Ovary (tissue), 3 donors: ENCODE results near the gene FLNC.

Source experiments
- EP300 ChIP-seq: sonication (generic); formaldehyde crosslinking; IDR thresholded peaks from one replicate; pipeline ENCODE4 v1.6.1; 2017; ENCODE audit warnings: antibody characterized with exemption
- POLR2A ChIP-seq: fragments of 450-650 bp; IDR thresholded peaks from one replicate; pipeline ENCODE4 v1.6.1; 2017; ENCODE audit warnings: antibody characterized with exemption, mild to moderate bottlenecking, moderate library complexity
- TF ChIP-seq, protein P1 (sequence below), 3 donors: fragments of 450-650 bp in 2 of 3; fragments of 200-600 bp in 1 of 3; IDR thresholded peaks; one replicate each; pipeline versions ENCODE4 v1.5.1 to v1.8.0; 2016 to 2022; ENCODE audit warnings: antibody characterized with exemption in 3 of 3, mild to moderate bottlenecking in 1 of 3
- donor health status: DM: no; HTN: no; CAD: no.

DNA sequence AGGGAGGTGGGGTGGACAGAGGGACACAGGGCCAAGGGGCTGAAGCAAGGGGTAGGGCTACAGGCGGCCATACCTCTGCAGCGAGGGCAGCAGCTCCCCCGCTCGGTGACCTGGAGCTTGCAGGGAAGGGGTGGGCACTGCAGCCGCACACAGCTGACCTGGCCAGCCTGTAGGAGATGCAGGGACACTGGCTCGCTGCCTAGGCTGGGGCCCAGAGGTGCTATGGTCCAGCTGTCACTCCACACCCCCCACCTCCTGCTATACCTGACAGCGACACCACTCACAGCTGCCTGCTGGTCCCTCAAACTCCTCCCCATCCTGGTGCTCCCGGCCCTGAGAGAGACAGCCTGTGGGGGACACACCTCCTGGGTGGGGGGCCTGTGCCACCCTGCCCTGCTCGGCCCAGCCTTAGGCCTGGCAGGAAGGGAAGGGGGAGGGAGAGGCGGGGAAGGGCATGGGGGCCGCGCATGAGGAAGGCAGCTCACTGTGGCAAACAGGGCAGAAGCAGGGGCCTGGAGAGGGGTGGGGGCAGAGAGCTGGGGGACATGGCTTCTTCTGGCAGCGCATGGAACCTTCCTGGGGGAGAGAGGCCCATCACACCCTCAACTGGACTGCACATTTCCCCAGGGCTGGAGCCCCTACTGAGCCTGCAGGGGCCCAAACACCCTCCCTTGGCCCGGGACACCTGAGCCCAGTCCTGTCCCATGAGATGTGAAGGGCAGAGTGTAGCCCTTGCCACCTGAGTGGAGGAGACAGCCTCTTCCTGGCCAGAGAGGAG is 56.4 kb downstream of the FLNC start:
- TF ChIP-seq, protein P1, sequence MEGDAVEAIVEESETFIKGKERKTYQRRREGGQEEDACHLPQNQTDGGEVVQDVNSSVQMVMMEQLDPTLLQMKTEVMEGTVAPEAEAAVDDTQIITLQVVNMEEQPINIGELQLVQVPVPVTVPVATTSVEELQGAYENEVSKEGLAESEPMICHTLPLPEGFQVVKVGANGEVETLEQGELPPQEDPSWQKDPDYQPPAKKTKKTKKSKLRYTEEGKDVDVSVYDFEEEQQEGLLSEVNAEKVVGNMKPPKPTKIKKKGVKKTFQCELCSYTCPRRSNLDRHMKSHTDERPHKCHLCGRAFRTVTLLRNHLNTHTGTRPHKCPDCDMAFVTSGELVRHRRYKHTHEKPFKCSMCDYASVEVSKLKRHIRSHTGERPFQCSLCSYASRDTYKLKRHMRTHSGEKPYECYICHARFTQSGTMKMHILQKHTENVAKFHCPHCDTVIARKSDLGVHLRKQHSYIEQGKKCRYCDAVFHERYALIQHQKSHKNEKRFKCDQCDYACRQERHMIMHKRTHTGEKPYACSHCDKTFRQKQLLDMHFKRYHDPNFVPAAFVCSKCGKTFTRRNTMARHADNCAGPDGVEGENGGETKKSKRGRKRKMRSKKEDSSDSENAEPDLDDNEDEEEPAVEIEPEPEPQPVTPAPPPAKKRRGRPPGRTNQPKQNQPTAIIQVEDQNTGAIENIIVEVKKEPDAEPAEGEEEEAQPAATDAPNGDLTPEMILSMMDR (IDR thresholded peaks at IDR 0.05): no peak
- TF ChIP-seq EP300: no peak
- no peak for TF ChIP-seq POLR2A
